ENCODE data around the gene RIN2.
"Not testable (repeated sequence)": the region's sequence is repeated elsewhere in the genome, so short reads cannot be mapped to it uniquely, and the experiment has no call there.

RIN2 gene

DNA sequence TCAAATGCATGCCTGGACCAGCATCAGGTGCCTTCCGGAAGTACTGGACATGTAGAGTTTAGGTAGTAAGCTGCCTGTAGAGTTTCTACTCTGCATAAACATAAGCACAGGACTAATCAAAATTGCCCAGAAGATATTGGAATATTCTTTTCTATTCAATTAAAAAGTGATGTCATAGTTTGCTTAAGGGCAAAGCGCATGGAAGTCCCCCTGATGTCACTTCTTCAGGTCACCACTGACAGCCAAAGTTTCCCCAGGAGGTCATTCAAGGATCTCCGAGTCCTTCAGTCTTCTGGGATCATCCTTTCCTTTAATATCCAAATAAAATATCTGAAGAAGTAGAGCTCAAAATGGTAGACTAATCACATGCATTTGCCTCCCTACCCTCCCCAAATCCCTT lies 17.5 kb upstream of the RIN2 start:
- DNase-seq = no peak

DNA sequence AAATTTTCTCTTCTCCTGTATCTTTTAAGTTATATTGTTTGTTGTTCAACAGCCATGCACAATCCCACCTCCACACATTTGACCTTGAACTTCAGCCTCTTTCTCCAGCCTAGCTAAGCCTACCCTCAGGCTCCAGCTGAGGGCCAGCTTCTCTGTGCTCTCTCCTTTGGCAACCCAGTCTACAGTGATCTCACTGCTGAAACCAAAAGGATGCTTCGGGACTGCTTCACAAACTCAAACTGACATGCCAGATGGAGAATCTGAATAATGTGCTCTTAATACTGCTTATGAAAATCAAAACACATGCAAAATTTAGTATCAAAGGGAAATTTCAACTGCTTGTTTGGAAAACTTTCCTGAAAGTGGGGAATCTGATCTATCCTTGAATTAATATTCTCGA lies 16.1 kb upstream of the RIN2 start:
- DNase-seq = no peak

- no peak for DNase-seq
These were observed 15.0 kb upstream of the RIN2 start for GRCh38 chr20:19742974-19743639.

- no peak for DNase-seq
These were observed 14.4 kb upstream of the RIN2 start for GRCh38 chr20:19743640-19743995.

DNA sequence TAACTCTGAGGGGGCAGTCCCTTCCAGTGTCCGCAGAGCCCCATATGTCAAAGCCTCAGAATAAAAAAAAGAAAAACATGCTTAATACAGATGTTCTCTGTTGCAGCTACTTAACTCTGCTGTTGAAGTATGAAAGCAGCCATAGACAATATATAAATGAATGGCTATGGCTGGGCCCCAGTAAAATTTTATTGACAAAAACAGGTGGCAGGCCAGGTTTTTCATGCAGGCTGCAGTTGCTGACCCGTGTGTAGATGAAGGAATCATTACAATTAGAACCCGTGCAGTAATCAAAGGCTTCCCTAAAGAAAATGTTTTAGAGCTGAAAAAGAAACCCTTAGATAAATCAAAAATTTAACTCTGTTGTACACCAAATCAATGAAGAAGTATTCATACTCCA lies 13.0 kb upstream of the RIN2 start:
- no peak for DNase-seq

DNA sequence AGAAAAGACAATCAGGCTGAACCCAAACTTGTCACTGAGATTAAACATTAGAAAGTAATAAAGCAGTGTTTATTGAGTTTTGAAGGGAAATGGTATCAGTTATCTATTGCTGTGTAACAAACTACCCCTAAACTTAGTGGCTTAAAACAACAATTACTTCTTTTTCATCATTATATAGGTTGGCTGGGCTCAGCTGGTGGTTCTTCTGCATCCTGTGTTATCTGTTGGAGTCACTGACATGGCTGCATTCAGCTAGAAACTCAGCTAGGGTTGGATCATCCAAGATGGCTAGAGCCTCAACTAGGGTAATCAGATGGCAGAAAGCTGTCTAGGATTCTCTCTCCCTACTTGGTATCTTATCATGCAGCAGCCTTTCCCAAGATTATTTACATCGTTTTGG lies 12.5 kb upstream of the RIN2 start:
- DNase-seq = no peak

DNA sequence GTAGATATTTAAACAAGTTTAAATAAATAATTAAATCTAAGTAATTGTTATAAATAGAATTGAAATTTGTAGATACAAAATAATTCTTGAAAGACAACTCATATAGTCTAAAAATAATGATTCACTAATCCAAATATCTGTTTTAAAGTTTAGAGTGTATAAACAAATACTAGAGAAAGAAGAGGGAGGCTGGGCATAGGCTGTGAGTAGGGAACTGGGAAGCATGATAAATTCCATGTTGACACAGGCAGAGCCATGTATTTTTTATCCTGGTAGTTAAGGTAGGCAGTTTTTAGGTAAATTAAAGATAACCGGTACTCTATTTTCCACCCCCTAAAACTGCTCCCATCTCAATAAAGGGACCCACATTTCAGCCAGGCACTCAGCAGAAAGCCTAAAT lies 11.7 kb upstream of the RIN2 start:
- DNase-seq = no peak

- no peak for DNase-seq
These were observed 10.2 kb upstream of the RIN2 start for GRCh38 chr20:19747903-19748302.

DNA sequence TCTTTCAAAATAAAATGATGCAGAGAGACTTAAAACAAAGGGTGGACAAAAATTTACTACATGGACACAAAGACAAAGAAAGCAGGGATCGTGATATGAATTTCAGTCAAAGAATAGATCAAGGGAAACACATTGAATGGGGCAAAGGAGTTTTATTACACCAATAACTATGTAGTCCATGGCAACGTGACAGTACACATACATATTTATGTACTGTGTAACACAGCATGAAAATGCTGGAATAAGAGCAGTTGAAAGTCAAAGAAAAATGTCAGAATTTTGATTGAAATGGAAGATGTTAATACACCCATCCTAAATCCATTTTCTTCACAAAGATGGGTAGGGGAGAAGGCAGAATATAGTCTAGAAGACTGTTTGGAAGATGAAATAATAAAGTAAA lies 9.4 kb upstream of the RIN2 start:
- no peak for DNase-seq

- DNase-seq = no peak
These were observed 8.4 kb upstream of the RIN2 start for GRCh38 chr20:19749618-19750071.

DNA sequence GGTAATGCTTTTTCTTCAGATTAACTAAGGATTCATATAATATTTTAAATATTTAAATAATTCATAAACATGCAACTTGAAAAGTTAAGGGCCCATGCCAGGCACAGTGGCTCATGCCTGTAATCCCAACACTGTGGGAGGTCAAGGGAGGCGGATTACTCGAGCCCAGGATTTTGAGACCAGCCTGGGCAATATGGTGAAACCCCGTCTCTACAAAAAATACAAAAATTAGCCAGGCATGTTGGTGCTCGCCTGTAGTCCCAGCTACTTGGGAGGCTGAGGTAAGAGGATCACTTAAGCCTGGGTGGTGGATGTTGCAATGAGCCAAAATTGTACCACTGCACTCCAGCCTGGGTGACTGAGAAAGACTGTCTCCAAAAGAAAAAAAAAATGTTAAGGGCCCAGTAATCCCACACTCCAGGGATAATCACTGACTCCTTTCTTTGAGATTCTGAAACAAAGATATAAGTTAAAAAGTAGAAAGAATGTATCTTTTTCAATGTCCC lies 7.9 kb upstream of the RIN2 start:
- DNase-seq = no peak

DNA sequence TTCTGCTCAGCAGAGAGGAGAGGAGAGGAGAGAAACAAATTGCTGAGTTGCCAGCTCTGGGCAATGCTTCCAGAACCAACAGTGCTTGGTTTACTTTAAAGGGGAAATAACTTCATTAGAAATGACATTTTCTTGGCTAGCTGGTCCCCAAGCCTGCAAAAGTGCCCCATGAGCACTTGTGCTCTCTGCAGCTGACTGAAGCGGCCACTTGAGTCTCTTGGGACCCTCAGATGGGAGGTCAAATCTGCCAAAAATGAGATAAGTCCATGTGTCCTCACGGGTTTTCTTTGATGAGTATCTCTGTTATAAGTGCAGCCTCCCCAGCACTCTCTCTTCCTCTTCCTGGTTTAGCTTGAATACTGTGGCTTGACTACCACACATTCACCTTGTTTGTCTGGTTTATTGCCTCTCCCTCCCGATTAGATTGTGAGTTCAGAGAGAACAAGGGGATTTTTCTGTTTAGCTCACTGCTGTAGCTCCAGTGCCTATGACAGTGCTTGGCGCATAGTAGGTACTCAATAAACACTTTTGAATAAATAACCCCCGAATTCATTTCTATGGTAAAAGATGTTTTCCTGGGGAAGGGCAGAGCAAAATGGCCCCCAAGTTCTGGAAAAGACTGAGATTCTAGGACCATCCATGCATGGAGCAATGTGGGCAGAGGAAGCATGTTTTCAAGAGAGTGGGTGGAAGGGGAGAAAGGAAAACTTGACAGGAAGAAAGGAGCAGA lies 7.0 kb upstream of the RIN2 start:
- no peak for DNase-seq

GRCh38 chr20:19754201-19754600 lies 3.9 kb upstream of the RIN2 start:
- DNase-seq = not testable (repeated sequence)

GRCh38 chr20:19756761-19757486 lies 1.1 kb upstream of the RIN2 start:
- no peak for DNase-seq

DNA sequence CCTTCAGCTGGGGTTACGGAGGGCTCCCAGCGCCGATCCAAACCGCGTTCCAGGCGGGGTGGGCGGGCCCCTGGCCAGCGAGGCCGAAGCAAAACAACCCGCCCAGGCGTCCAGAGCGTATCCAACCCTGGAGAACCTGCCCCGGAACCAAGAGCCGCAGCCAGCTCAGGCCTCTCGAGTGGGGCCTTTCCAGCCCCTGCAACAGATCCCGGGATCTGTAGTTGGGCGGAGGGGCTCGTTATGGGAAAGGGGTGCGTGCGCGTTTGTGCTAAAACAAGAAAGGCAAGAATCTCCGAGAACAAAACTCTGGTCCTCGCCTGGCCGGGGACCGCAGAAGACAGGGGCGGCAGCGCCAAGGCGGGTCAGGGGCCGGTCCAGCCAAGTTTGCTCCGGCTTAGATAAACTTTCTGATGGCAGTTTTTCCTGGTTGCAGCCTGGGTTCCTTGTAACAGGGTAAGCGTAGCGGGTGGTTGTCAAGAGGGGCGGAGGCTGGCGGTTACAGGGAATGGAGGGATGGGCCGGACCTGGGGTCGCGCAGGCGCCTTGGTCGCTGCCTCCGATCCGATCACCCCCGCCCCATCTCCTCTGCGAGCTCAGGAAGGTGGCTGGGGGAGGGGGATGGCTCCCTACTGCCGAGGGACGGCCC lies 448 bp upstream of the RIN2 start:
- DNase-seq = no peak

GRCh38 chr20:19758501-19759331 lies 658 bp downstream of the RIN2 start:
- no peak for DNase-seq

DNA sequence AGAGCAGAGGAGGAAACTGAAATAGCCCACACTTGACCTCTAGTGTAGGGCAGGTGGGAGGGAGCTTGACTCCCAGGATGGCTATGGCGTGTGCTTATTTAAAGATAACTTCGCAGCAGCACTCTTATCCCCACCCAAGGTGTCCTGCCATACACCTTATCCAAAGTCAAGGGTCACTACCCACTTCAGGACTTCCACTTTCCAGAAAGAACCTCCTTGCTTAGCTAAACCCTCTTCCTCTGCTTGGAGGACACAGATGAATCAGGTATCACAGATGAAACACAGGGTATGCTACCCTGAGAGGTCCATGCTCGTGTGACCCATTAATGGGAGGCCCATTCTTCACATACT lies 2.3 kb downstream of the RIN2 start:
- DNase-seq = no peak

- DNase-seq = no peak
These were observed 3.3 kb downstream of the RIN2 start for GRCh38 chr20:19761326-19761725.

- no peak for DNase-seq
These were observed 3.8 kb downstream of the RIN2 start for GRCh38 chr20:19761841-19762240.

DNA sequence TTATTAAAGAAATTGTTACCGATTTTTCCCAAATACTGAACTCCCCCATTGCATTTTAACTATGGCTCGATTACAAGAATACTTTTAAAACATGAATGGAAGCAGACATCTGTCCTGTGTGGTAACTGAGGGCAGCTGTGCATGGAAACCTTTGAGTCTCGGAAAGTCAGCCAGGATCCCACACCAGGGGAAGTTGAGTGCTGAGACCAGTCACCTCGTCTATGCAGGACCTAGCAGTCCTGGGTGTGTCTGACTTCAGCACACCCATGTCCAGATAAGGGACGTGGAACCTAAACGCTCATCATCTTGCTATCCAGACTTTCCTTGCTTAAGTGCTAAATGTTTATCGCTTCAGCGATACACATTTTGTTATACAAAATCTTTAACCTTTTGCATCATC lies 6.1 kb downstream of the RIN2 start:
- no peak for DNase-seq

DNA sequence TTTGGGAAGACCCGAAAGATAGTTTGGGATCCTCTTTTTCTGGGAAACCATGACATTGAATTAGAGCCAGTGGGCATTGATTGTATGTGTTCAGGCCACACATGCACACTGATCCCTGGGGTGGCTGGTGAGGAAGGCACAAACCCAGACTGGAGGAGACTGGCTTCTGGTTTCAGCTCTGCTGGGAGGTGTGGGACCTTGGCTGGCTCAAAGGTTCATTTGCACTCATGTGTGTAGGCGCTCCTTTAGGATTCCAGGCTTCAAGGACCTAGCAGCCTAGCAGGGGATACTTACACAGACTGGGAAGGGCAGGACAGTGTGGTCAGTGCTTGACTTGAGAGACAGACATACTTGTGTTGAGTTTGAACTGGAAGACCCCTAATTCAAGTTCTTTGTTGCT lies 7.2 kb downstream of the RIN2 start:
- no peak for DNase-seq

- DNase-seq = no peak
These were observed 7.9 kb downstream of the RIN2 start for GRCh38 chr20:19765913-19766312.

DNA sequence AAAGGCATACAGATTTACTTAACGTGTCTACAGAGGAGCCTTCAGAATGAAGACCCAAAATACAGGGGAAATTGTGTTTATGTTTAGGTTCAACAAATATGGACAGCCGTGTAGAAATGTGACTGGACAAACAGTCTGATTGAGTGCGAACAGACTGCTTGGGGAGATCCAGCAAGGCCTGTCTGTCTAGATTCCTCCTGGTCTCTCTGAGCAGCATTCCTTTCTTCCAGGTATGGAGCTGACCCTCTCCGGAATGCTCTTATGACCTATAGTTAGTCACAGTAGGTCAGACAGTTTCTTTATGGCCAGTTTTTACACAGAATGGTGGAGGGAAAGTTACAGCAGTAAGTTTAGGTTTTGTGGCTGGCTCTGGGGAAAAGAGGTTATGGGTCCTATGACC lies 9.0 kb downstream of the RIN2 start:
- DNase-seq = no peak

Measured in stimulated activated CD4-positive, alpha-beta T cell treated with anti-CD3 and anti-CD28 coated beads, Interleukin-4, amount 100 ng/mL, for 24 hours (primary cell).